Parathyroid adenoma (tissue), 2 donors: ENCODE measurements around the gene WNT8B.

Experiments
- H2AFZ ChIP-seq: fragments of 300-600 bp; sonication (generic); one replicate; pipeline ENCODE4 v1.7.0; 2017; ENCODE audit warnings: antibody characterized with exemption, mild to moderate bottlenecking
- H3K27ac ChIP-seq: fragments of 300-600 bp; sonication (generic); one replicate; pipeline ENCODE4 v1.7.0; 2017
- H3K27me3 ChIP-seq: fragments of 300-600 bp; sonication (generic); one replicate; pipeline ENCODE4 v1.7.0; 2017; ENCODE audit warnings: low read length; ENCODE audit not compliant: control insufficient read depth, insufficient read depth
- H3K36me3 ChIP-seq: fragments of 300-600 bp; sonication (generic); one replicate; pipeline ENCODE4 v1.7.0; 2017; ENCODE audit warnings: low read length; ENCODE audit not compliant: control insufficient read depth, insufficient read depth
- H3K4me1 ChIP-seq: fragments of 300-600 bp; sonication (generic); one replicate; pipeline ENCODE4 v1.7.0; 2017; ENCODE audit warnings: control low read depth
- H3K4me2 ChIP-seq: fragments of 300-600 bp; sonication (generic); one replicate; pipeline ENCODE4 v1.7.0; 2017; ENCODE audit warnings: low read length
- H3K4me3 ChIP-seq: fragments of 300-600 bp; sonication (generic); one replicate; pipeline ENCODE4 v1.7.0; 2017; ENCODE audit warnings: low read depth, low read length
- H3K79me2 ChIP-seq: fragments of 300-600 bp; sonication (generic); one replicate; pipeline ENCODE4 v1.7.0; 2017; ENCODE audit warnings: control low read depth
- H3K9ac ChIP-seq: fragments of 300-600 bp; sonication (generic); one replicate; pipeline ENCODE4 v1.7.0; 2017; ENCODE audit warnings: mild to moderate bottlenecking
- H3K9me3 ChIP-seq: fragments of 300-600 bp; sonication (generic); one replicate; pipeline ENCODE4 v1.7.0; 2017; ENCODE audit warnings: low read length; ENCODE audit not compliant: control insufficient read depth
- TF ChIP-seq, protein P1 (sequence below): fragments of 300-600 bp; sonication (generic); IDR thresholded peaks from one replicate; pipeline ENCODE4 v1.7.0; 2017; ENCODE audit warnings: antibody characterized with exemption, mild to moderate bottlenecking
- donor health status: primary hyperparathyroidism.

Gene WNT8B

DNA sequence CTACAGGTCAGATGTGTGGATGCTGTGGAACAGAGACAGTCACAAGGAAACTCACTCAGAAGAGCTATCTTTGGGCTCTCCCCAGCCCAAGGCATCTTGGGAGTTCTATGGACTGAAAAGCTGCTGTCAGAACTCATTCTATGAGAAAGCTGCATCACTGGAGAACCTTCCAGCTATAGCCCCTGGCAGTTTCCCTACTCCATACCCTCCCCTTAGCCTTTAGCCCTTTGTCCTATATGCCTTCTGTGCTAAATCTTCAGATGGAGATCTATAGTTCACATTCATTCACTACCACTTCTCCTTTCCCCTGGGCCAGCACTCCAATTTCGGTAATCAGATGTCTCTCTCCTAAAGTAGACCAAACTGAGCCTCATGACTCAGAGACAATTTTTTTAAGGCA, 6.9 kb downstream of the WNT8B start:
- no peaks in the 10 kb centered on the region for H3K79me2 ChIP-seq
- no peaks in the 10 kb centered on the region for H3K27me3 ChIP-seq
- no peaks in the 10 kb centered on the region for H3K4me1 ChIP-seq
- H3K4me2 ChIP-seq: no peak overlapping the region
- H3K27ac ChIP-seq: no peak overlapping the region
- no peaks in the 10 kb centered on the region for H3K36me3 ChIP-seq
- no peak overlapping the region for H3K4me3 ChIP-seq
- no peaks in the 10 kb centered on the region for H3K9me3 ChIP-seq
- TF ChIP-seq, protein P1, sequence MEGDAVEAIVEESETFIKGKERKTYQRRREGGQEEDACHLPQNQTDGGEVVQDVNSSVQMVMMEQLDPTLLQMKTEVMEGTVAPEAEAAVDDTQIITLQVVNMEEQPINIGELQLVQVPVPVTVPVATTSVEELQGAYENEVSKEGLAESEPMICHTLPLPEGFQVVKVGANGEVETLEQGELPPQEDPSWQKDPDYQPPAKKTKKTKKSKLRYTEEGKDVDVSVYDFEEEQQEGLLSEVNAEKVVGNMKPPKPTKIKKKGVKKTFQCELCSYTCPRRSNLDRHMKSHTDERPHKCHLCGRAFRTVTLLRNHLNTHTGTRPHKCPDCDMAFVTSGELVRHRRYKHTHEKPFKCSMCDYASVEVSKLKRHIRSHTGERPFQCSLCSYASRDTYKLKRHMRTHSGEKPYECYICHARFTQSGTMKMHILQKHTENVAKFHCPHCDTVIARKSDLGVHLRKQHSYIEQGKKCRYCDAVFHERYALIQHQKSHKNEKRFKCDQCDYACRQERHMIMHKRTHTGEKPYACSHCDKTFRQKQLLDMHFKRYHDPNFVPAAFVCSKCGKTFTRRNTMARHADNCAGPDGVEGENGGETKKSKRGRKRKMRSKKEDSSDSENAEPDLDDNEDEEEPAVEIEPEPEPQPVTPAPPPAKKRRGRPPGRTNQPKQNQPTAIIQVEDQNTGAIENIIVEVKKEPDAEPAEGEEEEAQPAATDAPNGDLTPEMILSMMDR: no peak
- H2AFZ ChIP-seq: no peak overlapping the region
- H3K9ac ChIP-seq: no peak overlapping the region

DNA sequence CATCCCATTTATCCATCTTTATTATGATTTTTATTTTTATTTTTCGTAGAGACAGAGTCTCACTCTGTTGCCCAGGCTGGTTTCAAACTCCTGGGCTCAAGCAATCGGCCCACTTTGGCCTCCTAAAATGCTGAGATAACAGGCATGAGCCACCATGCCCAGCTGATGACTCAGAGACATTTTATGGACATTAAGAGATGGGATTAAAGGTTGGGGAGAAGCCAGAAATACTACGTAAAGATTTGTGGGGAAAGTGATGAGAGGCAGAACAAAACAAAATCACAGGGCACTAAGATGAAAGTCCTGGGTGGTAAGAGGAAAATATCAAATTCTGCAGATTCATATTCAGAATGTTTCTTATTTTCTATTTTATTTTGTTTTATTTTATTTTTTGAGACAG, 7.6 kb downstream of the WNT8B start:
- H3K4me3 ChIP-seq: no peak overlapping the region
- no peak overlapping the region for H3K27ac ChIP-seq
- H3K27me3 ChIP-seq: no peaks in the 10 kb centered on the region
- no peaks in the 10 kb centered on the region for H3K4me1 ChIP-seq
- H3K4me2 ChIP-seq: no peak overlapping the region
- H3K79me2 ChIP-seq: no peaks in the 10 kb centered on the region
- TF ChIP-seq, protein P1: no peak
- H2AFZ ChIP-seq: no peak overlapping the region
- H3K36me3 ChIP-seq: no peaks in the 10 kb centered on the region
- no peak overlapping the region for H3K9ac ChIP-seq
- no peaks in the 10 kb centered on the region for H3K9me3 ChIP-seq

DNA sequence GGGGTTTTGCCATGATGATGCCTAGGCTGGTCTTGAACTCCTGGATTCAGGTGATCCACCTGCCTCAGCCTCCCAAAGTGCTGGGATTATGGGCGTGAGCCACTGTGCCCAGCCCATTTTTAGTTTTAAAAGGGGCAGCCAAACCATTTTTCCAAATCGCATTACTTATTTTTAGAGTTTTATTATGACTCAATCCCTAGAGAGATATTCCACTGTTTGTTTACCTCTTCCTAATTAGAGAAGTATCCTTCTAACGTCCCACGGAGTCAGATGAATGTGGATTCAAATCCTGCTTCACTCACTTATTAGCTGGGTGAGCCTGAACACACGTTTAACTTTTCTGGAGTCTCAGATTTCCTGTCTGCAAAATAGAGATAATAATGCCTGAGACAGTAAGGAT, 15.2 kb downstream of the WNT8B start:
- TF ChIP-seq, protein P1: no peak
- no peaks in the 10 kb centered on the region for H3K27me3 ChIP-seq

DNA sequence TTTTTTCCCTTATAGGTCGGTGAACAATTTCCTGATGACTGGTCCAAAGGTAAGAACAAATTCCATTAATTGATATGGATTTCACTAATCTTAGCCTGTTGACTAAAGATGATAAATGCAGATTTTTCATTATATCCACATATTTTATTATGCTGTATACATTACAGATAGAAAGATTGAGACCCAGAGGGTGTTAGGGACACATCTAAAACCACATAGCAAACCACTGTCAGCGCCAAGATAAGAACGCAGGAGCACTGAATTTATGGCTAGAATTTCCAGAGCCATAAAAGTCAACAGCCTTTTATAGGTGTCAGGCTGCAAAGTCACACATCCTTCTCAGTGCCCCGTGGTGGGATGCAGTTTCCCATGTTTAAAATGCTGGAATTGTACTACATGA, 16.2 kb downstream of the WNT8B start:
- H3K4me3 ChIP-seq: no peak overlapping the region
- no peaks in the 10 kb centered on the region for H3K27me3 ChIP-seq
- H3K27ac ChIP-seq: no peak overlapping the region
- TF ChIP-seq, protein P1: no peak
- H3K36me3 ChIP-seq: no peaks in the 10 kb centered on the region
- H3K4me1 ChIP-seq: no peaks in the 10 kb centered on the region
- no peak overlapping the region for H2AFZ ChIP-seq
- no peaks in the 10 kb centered on the region for H3K9me3 ChIP-seq
- H3K79me2 ChIP-seq: no peaks in the 10 kb centered on the region
- H3K4me2 ChIP-seq: no peak overlapping the region
- H3K9ac ChIP-seq: no peak overlapping the region

More for the DNA sequence above, 15.2 kb downstream of the WNT8B start:
- H3K79me2 ChIP-seq: no peaks in the 10 kb centered on the region
- no peak overlapping the region for H2AFZ ChIP-seq
- no peaks in the 10 kb centered on the region for H3K4me1 ChIP-seq
- H3K27ac ChIP-seq: no peak overlapping the region
- no peak overlapping the region for H3K4me2 ChIP-seq
- no peaks in the 10 kb centered on the region for H3K36me3 ChIP-seq
- no peaks in the 10 kb centered on the region for H3K9me3 ChIP-seq
- no peak overlapping the region for H3K4me3 ChIP-seq
- no peak overlapping the region for H3K9ac ChIP-seq

DNA sequence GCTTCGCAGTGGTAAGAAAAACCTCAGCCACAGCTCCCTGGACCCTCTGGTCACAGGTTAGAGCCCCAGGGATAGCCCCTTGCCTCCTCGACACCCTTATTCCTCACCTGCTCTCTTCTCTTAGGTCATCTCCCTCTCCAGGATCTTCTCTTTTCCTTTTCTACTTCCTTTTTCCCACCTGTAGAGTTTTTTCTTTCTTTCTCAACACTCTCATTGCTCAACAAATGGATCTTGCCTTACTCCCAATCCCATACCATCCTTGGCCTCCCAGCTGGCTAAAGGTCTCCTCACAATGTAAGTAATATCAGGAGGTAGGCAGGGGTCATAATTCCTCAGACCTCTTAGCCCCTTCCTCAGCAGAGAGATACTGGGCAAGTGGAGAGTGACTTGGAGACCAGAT, 17.2 kb downstream of the WNT8B start:
- no peaks in the 10 kb centered on the region for H3K9me3 ChIP-seq
- no peaks in the 10 kb centered on the region for H3K27me3 ChIP-seq
- no peaks in the 10 kb centered on the region for H3K79me2 ChIP-seq
- TF ChIP-seq, protein P1: no peak
- no peak overlapping the region for H3K9ac ChIP-seq
- no peaks in the 10 kb centered on the region for H3K4me1 ChIP-seq
- no peak overlapping the region for H3K27ac ChIP-seq
- H3K36me3 ChIP-seq: no peaks in the 10 kb centered on the region
- no peak overlapping the region for H2AFZ ChIP-seq
- no peak overlapping the region for H3K4me3 ChIP-seq
- no peak overlapping the region for H3K4me2 ChIP-seq
